ENCODE measurements around the gene INPP5E.

Gene INPP5E

GRCh38 chr9:136473354-136473721 lies 33.7 kb upstream of the INPP5E start:
- in situ Hi-C loops (cut with MboI; ENCODE audit: low sequenced_read_pairs) = no loop called here

GRCh38 chr9:136472640-136473353 lies 33.2 kb upstream of the INPP5E start:
- in situ Hi-C loops (cut with MboI; ENCODE audit: low sequenced_read_pairs) = no loop called here

- in situ Hi-C loops (cut with MboI; ENCODE audit: low sequenced_read_pairs) = no loop called here
These were observed 32.3 kb upstream of the INPP5E start for GRCh38 chr9:136471802-136472487.

- in situ Hi-C loops (cut with MboI; ENCODE audit: low sequenced_read_pairs) = no loop called here
These were observed 31.3 kb upstream of the INPP5E start for GRCh38 chr9:136470792-136471469.

- in situ Hi-C loops (cut with MboI; ENCODE audit: low sequenced_read_pairs) = no loop called here
These were observed 30.7 kb upstream of the INPP5E start for GRCh38 chr9:136470356-136470755.

- in situ Hi-C loops (cut with MboI; ENCODE audit: low sequenced_read_pairs) = no loop called here
These were observed 28.1 kb upstream of the INPP5E start for GRCh38 chr9:136467766-136468165.

- in situ Hi-C loops (cut with MboI; ENCODE audit: low sequenced_read_pairs) = no loop called here
These were observed 26.5 kb upstream of the INPP5E start for GRCh38 chr9:136466155-136466541.

GRCh38 chr9:136465500-136466154 lies 26.0 kb upstream of the INPP5E start:
- in situ Hi-C loops (cut with MboI; ENCODE audit: low sequenced_read_pairs) = no loop called here

GRCh38 chr9:136464241-136464640 lies 24.6 kb upstream of the INPP5E start:
- in situ Hi-C loops (cut with MboI; ENCODE audit: low sequenced_read_pairs) = no loop called here

- in situ Hi-C loops (cut with MboI; ENCODE audit: low sequenced_read_pairs) = no loop called here
These were observed 23.9 kb upstream of the INPP5E start for GRCh38 chr9:136463578-136463977.

GRCh38 chr9:136462664-136463063 lies 23.0 kb upstream of the INPP5E start:
- in situ Hi-C loops (cut with MboI; ENCODE audit: low sequenced_read_pairs) = no loop called here

- in situ Hi-C loops (cut with MboI; ENCODE audit: low sequenced_read_pairs) = no loop called here
These were observed 21.2 kb upstream of the INPP5E start for GRCh38 chr9:136460772-136461325.

GRCh38 chr9:136459425-136459824 lies 19.8 kb upstream of the INPP5E start:
- in situ Hi-C loops (cut with MboI; ENCODE audit: low sequenced_read_pairs) = no loop called here

GRCh38 chr9:136457326-136457725 lies 17.7 kb upstream of the INPP5E start:
- in situ Hi-C loops (cut with MboI; ENCODE audit: low sequenced_read_pairs) = no loop called here

- in situ Hi-C loops (cut with MboI; ENCODE audit: low sequenced_read_pairs) = no loop called here
These were observed 16.6 kb upstream of the INPP5E start for GRCh38 chr9:136456258-136456657.

- in situ Hi-C loops (cut with MboI; ENCODE audit: low sequenced_read_pairs) = no loop called here
These were observed 15.7 kb upstream of the INPP5E start for GRCh38 chr9:136455043-136456002.

- in situ Hi-C loops (cut with MboI; ENCODE audit: low sequenced_read_pairs) = no loop called here
These were observed 14.6 kb upstream of the INPP5E start for GRCh38 chr9:136454026-136454796.

GRCh38 chr9:136453326-136453725 lies 13.7 kb upstream of the INPP5E start:
- in situ Hi-C loops (cut with MboI; ENCODE audit: low sequenced_read_pairs) = no loop called here

- in situ Hi-C loops (cut with MboI; ENCODE audit: low sequenced_read_pairs) = no loop called here
These were observed 11.7 kb upstream of the INPP5E start for GRCh38 chr9:136451221-136451877.

All from HL-60/S4 treated with phorbol 12-myristate 13-acetate at 8.2 ng/mL for 4 days and 3 days (cell line).